Fibroblast of the aortic adventitia (primary cell): ENCODE data around the gene GLRB. TPM values are rescaled to one million over a fixed set of nuclear protein-coding genes. Genes with fewer than 3 reads are reported as not detected.

Experiments used
- DNase-seq: peaks from one replicate; pipeline ENCODE4 v3.0.0-alpha.2; 2010; ENCODE audit warnings: low read depth
- H3K4me3 ChIP-seq: 2 replicates; pipeline ENCODE4 v1.5.1; 2011; ENCODE audit warnings: low read depth, mild to moderate bottlenecking, control low read depth, low read length, moderate library complexity
- total RNA-seq: library from RNA; depleted of rRNA; stranded (reverse); fragments of >200 nt; gene quantifications from 2 replicates; pipeline ENCODE4 v1.2.3, GENCODE V29; 2012; ENCODE audit warnings: low replicate concordance
- TF ChIP-seq, protein P1 (sequence below): IDR thresholded peaks from 2 replicates; pipeline ENCODE4 v1.5.1; 2011; ENCODE audit warnings: mild to moderate bottlenecking, low read length, control low read depth, inconsistent platforms; ENCODE audit not compliant: insufficient read depth

Gene GLRB
- 3.0 and 7.8 TPM in 2 replicates for total RNA-seq

DNA sequence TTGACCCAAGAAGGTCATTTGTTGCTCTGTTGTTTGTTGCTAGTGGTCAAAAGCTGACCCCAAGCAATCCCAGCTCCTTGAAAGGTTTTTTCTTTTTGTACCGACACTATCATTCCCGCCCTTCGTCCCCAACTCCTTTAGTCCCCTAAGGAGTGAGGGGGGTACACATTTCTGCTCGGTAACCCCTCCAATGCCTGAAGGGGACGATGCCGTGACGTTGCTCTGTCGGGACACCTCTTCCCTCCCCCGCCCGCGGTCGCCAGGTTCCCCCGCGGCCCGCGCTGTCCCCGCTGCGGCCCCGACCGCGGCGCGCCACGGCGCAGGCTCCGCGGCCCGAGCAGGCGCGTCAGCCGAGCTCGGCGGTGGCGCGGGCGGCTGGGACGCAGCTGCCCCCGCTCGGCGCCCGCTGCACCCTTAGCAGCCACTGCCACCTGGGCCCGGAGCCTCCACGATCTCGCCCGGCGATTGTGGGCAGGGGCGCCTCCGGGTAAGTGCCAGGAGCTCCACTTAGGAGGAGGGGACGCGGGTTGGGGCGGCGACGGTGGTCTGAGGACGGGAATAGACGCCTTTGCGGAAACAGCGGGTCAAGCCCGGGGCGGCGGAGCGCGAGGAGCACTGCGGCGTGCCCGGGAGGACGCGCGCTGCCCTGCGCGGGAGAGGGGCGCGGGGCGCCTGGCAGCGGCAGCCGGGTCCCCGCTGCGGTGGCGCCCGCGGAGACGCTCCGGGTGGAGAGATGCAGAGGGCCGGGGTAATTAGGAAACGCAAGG is at the start of gene GLRB:
TSS of gene GLRB (plus strand) at position 340 of the 767 bp plus-strand sequence. CDS start 1,875 bp downstream, outside the sequence.
- peak within 1 kb of the TSS; percentile 77 for H3K4me3 ChIP-seq
- TF ChIP-seq, protein P1, sequence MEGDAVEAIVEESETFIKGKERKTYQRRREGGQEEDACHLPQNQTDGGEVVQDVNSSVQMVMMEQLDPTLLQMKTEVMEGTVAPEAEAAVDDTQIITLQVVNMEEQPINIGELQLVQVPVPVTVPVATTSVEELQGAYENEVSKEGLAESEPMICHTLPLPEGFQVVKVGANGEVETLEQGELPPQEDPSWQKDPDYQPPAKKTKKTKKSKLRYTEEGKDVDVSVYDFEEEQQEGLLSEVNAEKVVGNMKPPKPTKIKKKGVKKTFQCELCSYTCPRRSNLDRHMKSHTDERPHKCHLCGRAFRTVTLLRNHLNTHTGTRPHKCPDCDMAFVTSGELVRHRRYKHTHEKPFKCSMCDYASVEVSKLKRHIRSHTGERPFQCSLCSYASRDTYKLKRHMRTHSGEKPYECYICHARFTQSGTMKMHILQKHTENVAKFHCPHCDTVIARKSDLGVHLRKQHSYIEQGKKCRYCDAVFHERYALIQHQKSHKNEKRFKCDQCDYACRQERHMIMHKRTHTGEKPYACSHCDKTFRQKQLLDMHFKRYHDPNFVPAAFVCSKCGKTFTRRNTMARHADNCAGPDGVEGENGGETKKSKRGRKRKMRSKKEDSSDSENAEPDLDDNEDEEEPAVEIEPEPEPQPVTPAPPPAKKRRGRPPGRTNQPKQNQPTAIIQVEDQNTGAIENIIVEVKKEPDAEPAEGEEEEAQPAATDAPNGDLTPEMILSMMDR, result no peak
- DNase-seq, result peak; percentile 15

DNA sequence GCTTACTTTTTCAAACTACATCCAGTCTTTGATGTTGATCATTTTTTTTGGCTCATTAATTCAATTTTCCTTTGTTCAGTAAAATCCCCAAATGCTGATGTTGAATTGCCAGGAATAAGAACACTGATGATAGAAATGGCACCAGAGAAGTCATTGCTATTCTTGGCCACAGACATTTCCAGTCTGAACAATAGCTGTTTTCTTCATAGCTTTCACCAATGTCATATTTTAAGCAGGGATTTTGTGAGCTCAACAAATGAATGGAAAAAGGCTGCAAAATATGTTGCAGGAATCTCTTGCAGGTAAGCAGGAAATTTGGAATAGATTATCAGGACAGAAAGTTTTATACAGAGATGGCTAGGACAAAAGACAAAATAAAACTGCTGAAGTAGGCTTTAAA is 40.5 kb upstream of the GLRB start:
- TF ChIP-seq, protein P1, result no peak
- no peak overlapping the region for H3K4me3 ChIP-seq
- peak; percentile 37 for DNase-seq

DNA sequence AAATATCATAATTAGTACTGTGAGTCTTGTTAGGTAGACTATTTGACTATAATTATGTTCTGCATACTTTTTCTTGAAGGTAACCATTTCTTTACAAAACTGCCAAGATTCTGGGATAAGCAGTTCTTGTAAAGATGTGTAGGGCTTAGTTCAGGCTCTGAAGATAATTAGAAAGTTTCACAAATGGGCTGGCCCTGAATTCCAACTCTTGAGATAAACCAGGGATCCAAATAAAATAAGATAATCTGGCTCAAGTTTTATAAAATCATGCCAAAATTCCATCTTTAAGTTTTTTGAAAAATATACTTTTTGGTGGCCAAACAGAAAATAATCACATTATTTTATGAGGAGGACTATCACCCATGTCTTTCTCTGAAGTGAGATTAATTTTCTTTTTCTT is 35.5 kb upstream of the GLRB start:
- DNase-seq, result peak; percentile 60
- TF ChIP-seq, protein P1, result no peak
- no peak overlapping the region for H3K4me3 ChIP-seq

DNA sequence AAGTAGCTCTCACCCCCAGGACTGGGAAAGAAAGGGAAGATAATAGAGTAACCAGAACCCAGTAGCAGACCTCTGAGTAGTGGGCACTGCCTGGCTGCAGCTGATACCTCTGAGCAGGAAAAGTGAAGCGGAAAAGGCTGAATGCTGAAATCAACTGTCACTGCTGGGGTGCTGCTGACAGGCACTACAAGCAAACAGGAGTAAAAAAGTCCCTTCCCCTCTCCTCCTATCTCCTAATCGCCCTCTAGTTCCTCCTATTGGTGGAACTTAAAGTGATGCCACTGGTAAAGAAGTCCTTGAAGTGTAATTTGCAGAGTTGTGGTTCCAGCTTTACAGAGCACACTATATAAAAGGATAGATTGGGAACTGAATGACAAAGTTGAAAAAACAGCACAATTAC is 32.8 kb upstream of the GLRB start:
- DNase-seq, result peak; percentile 18
- TF ChIP-seq, protein P1, result no peak
- H3K4me3 ChIP-seq, result no peak overlapping the region

DNA sequence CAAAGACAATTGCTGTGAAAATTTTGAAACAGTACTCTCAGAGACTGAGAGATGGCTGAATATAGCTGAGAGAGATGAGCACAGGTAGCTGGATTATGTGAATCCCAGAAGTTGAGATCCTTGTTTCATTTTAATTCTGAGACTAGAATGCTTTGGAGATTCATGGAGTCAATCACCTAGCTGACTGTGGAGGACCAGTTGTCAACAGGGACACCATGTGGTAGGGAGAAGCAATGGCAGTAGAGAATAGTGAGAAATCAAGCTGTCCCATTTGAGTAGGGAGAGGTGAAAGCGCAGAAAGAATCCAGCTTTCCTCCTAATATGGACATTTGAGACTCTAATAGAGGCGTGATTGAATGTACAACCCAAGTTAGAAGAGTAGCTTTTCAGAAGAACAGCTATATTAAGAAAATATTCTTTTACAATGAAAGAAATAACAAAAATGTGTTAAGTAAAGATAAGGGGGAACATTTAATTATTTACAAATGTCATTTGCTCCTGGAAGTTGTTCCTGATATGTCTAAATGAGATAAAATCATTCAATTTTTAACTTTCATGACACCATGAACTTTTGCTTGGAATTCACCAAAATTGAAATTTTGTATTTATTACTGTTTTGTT is 30.3 kb upstream of the GLRB start:
- TF ChIP-seq, protein P1, result peak; percentile 93
- H3K4me3 ChIP-seq, result no peak overlapping the region
- peak; percentile 79 for DNase-seq

DNA sequence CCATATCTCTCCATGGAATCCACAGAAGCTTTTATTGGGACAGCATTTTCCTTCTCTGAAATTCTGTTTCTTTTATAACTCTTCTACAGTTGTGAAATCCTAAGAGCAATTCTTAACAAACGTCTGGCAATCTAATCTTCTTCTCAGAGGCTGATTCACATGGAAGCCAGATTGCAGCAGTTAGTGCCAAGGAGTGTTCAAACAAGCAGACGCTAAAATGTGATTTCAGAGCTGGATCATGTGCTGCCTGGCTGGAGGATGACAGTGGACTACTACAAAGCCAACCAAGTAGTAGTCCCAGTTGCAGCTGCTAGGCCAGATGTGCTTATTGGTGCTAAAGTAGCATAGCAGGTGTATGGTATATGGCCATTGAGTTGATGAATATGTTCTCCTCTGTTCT is 27.7 kb upstream of the GLRB start:
- H3K4me3 ChIP-seq, result no peak overlapping the region
- TF ChIP-seq, protein P1, result no peak
- peak; percentile 96 for DNase-seq

DNA sequence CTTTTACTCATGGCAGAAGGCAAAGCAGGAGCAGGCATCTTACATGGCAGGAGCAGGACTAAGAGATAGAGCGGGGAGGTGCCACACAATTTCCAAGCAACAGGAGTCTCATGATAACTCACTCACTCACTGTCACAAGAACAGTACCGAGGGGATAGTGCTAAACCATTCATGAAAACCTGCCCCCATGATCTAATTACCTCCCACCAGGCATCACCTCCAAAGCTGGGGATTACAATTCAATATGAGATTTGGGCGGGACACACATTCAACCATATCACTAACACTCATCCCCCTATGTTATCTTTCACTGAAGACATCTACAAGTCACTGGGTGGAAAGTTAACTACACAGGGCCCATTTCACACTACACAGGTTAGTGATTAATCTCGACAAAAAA is 25.4 kb upstream of the GLRB start:
- TF ChIP-seq, protein P1, result no peak
- no peak for DNase-seq
- no peak overlapping the region for H3K4me3 ChIP-seq
